Ishikawa (cell line): ENCODE results near the gene FOXA3.

ENCODE experiments used
- CEBPB ChIP-seq: IDR thresholded peaks from 2 replicates; pipeline ENCODE4 v1.6.1; 2012
- CREB1 ChIP-seq: IDR thresholded peaks from 2 replicates; pipeline ENCODE4 v1.6.1; 2012; ENCODE audit warnings: low read depth
- EGR1 ChIP-seq: IDR thresholded peaks from 2 replicates; pipeline ENCODE4 v1.6.1; 2012
- EP300 ChIP-seq: IDR thresholded peaks from 2 replicates; pipeline ENCODE4 v1.6.1; 2012; ENCODE audit warnings: borderline replicate concordance
- FOXM1 ChIP-seq: IDR thresholded peaks from 2 replicates; pipeline ENCODE4 v1.6.1; 2012; ENCODE audit warnings: low read depth, borderline replicate concordance
- NFIC ChIP-seq: IDR thresholded peaks from 2 replicates; pipeline ENCODE4 v1.6.1; 2012
- RAD21 ChIP-seq: IDR thresholded peaks from 2 replicates; pipeline ENCODE4 v1.6.1; 2012; ENCODE audit warnings: low read depth
- TAF1 ChIP-seq: IDR thresholded peaks from 2 replicates; pipeline ENCODE4 v1.6.1; 2012; ENCODE audit warnings: low read depth, mild to moderate bottlenecking
- TCF12 ChIP-seq: IDR thresholded peaks from 2 replicates; pipeline ENCODE4 v1.6.1; 2012; ENCODE audit warnings: low read depth
- TEAD4 ChIP-seq: IDR thresholded peaks from 2 replicates; pipeline ENCODE4 v1.6.1; 2012
- YY1 ChIP-seq: IDR thresholded peaks from 2 replicates; pipeline ENCODE4 v1.6.1; 2012; ENCODE audit warnings: low read depth
- ZBTB7A ChIP-seq: IDR thresholded peaks from 2 replicates; pipeline ENCODE4 v1.6.1; 2012; ENCODE audit warnings: low read depth
- TF ChIP-seq, protein P1 (sequence below): IDR thresholded peaks from 2 replicates; pipeline ENCODE4 v1.6.1; 2012
- TF ChIP-seq, protein P2 (sequence below): IDR thresholded peaks from 2 replicates; pipeline ENCODE4 v1.6.1; 2012; ENCODE audit warnings: low read depth, mild to moderate bottlenecking
- TF ChIP-seq, protein P3 (sequence below): IDR thresholded peaks from 2 replicates; pipeline ENCODE4 v1.6.1; 2012

The FOXA3 gene

GRCh38 chr19:45901912-45902650 is 38.0 kb downstream of the FOXA3 start, which contains the start of gene MYPOP:
MYPOP (minus strand) TSS chr19:45902613; CDS start chr19:45901773, 840 bp downstream.
- TF ChIP-seq ZBTB7A (peak; percentile 69; the same call in 1 of the 2 replicates), CEBPB (no peak), EP300 (no peak)
- TF ChIP-seq, protein P1, sequence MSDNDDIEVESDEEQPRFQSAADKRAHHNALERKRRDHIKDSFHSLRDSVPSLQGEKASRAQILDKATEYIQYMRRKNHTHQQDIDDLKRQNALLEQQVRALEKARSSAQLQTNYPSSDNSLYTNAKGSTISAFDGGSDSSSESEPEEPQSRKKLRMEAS = peak; percentile 30; the same call in 1 of the 2 replicates

DNA sequence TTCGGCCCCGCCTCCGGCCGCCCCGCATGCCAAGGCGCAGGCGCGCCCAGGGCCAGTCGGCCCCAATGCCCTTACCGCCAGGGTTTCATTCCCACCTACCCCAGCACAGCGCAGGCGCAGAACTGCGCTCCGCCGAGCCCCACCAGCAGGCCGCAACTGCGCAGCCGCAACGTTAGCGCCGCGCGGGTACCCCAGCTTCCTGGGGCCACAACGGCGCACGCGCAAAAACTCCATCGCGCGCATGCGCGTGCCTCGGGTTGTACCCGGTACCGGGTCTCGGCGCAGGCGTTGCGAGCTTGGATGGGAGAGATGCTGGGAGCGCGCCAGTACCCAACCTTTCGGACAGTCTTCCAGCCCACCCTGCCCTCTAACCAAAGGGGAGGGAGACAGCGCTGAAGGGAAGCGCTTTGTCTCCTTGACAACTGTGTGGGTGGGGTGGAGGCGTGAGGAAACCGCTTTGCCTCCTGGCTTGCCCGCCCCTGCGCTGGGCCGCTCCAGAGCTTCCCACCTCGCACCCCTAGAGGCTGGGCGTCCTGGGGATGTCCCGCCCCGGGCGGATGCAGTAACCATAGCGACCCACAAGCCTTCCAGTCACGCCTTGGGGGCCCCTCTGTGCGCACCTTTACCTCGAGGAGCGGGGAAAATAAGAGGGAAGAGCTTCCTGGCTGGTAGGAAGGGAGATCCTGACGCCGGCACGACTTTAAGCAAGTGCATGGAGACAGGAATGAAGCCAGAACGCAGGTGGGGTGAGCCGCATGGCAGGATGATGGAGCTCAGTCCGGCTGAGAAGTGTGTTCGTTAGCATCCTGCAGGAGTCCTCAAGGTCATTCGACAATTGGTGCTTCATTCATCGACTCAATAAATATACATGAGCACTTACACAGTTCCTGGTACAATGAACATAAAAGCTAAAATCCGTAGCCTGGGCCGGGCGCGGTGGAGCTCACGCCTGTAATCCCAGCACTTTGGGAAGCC is 38.8 kb downstream of the FOXA3 start:
- TF ChIP-seq, protein P1 = 0 out of 2 replicates have a peak, but pooled peaks have one; percentile 40
- TF ChIP-seq EGR1 (peak; percentile 74), TAF1 (peak; percentile 58), ZBTB7A (no peak), YY1 (no peak), TEAD4 (no peak)

DNA sequence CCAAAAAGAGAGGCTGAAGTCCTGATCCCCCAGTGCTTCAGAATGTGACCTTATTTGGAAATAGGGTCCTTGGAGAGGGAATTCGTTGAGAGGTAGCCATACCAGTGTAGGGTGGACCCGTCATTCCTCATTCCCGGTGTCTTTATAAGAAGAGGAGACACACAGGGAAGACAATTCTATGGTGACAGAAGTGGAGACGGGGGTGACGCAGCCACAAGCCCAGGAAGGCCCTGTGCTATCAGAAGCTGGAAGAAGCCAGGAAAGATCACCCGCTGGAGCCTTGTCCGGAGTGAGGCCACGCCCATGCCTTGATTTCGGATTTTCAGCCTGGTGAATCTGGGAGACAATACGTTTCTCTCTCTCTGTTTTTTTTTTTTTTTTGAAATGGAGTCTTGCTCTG is 40.9 kb downstream of the FOXA3 start:
- TF ChIP-seq, protein P1 = no peak
- TF ChIP-seq CREB1 (no peak), EGR1 (no peak), EP300 (no peak), FOXM1 (no peak), TCF12 (no peak), YY1 (no peak), NFIC (no peak), RAD21 (no peak)
- TF ChIP-seq, protein P2, sequence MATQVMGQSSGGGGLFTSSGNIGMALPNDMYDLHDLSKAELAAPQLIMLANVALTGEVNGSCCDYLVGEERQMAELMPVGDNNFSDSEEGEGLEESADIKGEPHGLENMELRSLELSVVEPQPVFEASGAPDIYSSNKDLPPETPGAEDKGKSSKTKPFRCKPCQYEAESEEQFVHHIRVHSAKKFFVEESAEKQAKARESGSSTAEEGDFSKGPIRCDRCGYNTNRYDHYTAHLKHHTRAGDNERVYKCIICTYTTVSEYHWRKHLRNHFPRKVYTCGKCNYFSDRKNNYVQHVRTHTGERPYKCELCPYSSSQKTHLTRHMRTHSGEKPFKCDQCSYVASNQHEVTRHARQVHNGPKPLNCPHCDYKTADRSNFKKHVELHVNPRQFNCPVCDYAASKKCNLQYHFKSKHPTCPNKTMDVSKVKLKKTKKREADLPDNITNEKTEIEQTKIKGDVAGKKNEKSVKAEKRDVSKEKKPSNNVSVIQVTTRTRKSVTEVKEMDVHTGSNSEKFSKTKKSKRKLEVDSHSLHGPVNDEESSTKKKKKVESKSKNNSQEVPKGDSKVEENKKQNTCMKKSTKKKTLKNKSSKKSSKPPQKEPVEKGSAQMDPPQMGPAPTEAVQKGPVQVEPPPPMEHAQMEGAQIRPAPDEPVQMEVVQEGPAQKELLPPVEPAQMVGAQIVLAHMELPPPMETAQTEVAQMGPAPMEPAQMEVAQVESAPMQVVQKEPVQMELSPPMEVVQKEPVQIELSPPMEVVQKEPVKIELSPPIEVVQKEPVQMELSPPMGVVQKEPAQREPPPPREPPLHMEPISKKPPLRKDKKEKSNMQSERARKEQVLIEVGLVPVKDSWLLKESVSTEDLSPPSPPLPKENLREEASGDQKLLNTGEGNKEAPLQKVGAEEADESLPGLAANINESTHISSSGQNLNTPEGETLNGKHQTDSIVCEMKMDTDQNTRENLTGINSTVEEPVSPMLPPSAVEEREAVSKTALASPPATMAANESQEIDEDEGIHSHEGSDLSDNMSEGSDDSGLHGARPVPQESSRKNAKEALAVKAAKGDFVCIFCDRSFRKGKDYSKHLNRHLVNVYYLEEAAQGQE = no peak

GRCh38 chr19:45906221-45906620 is 42.1 kb downstream of the FOXA3 start:
- no peak for TF ChIP-seq NFIC
- TF ChIP-seq, protein P2 = no peak
- TF ChIP-seq TCF12 = no peak
- TF ChIP-seq CEBPB = no peak
- no peak for TF ChIP-seq TEAD4
- TF ChIP-seq, protein P3, sequence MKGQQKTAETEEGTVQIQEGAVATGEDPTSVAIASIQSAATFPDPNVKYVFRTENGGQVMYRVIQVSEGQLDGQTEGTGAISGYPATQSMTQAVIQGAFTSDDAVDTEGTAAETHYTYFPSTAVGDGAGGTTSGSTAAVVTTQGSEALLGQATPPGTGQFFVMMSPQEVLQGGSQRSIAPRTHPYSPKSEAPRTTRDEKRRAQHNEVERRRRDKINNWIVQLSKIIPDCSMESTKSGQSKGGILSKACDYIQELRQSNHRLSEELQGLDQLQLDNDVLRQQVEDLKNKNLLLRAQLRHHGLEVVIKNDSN = no peak
- TF ChIP-seq TAF1 = no peak
- TF ChIP-seq EP300 = no peak
- no peak for TF ChIP-seq EGR1
- TF ChIP-seq, protein P1 = no peak
- no peak for TF ChIP-seq YY1

GRCh38 chr19:45908956-45909355 is 44.8 kb downstream of the FOXA3 start:
- no peak for TF ChIP-seq TCF12
- no peak for TF ChIP-seq TEAD4
- TF ChIP-seq, protein P1 = no peak
- no peak for TF ChIP-seq NFIC
- TF ChIP-seq FOXM1 = no peak
- TF ChIP-seq YY1 = no peak
- no peak for TF ChIP-seq CEBPB
- TF ChIP-seq EGR1 = no peak
- TF ChIP-seq, protein P2 = no peak
- no peak for TF ChIP-seq TAF1
